ENCODE results near the gene GSK3A.

GSK3A gene

GRCh38 chr19:42281146-42281826 is 38.9 kb upstream of the GSK3A start (continued):
- TF ChIP-seq ZNF16 (tag by site-specific recombination; IDR thresholded peaks at IDR 0.05; ENCODE audit: low read depth) (no peak), ZNF202 (tag by site-specific recombination; IDR thresholded peaks at IDR 0.05; ENCODE audit: borderline replicate concordance) (no peak), PRDM1 (tag by site-specific recombination; IDR thresholded peaks at IDR 0.05) (no peak), TCF7L2 (IDR thresholded peaks at IDR 0.05; ENCODE audit: borderline replicate concordance, low read depth, low read length) (no peak), ZNF24 (tag by site-specific recombination; IDR thresholded peaks at IDR 0.05) (no peak), ZNF366 (tag by site-specific recombination; conservative IDR thresholded peaks at IDR 0.05) (peak; percentile 69), ZNF768 (tag by site-specific recombination; IDR thresholded peaks at IDR 0.05) (no peak), ZNF510 (tag by site-specific recombination; IDR thresholded peaks at IDR 0.05; ENCODE audit: insufficient replicate concordance) (no peak), ZNF561 (tag by site-specific recombination; IDR thresholded peaks at IDR 0.05; ENCODE audit: borderline replicate concordance) (no peak), BCL11A (tag by site-specific recombination; IDR thresholded peaks at IDR 0.05; ENCODE audit: low read depth) (no peak), ZNF404 (tag by site-specific recombination; IDR thresholded peaks at IDR 0.05) (no peak), ZNF394 (tag by site-specific recombination; IDR thresholded peaks at IDR 0.05; ENCODE audit: borderline replicate concordance) (0 out of 2 replicates have a peak, but pooled peaks have one; percentile 13), MZF1 (tag by site-specific recombination; IDR thresholded peaks at IDR 0.05; ENCODE audit: borderline replicate concordance) (no peak), ZNF791 (tag by site-specific recombination; IDR thresholded peaks at IDR 0.05) (no peak), ZBTB48 (tag by site-specific recombination; IDR thresholded peaks at IDR 0.05) (peak; percentile 99), GLIS1 (tag by site-specific recombination; IDR thresholded peaks at IDR 0.05) (peak; percentile 94), ZNF549 (tag by site-specific recombination; IDR thresholded peaks at IDR 0.05) (no peak), ZNF214 (tag by site-specific recombination; IDR thresholded peaks at IDR 0.05; ENCODE audit: borderline replicate concordance) (no peak), ZNF555 (tag by site-specific recombination; conservative IDR thresholded peaks at IDR 0.05) (no peak), ZBTB8A (tag by site-specific recombination; IDR thresholded peaks at IDR 0.05) (peak; percentile 76), ZNF843 (tag by site-specific recombination; IDR thresholded peaks at IDR 0.05) (no peak), ZBTB20 (tag by site-specific recombination; IDR thresholded peaks at IDR 0.05) (peak; percentile 89; the same call in 1 of the 2 replicates)
- TF ChIP-seq, protein P1, sequence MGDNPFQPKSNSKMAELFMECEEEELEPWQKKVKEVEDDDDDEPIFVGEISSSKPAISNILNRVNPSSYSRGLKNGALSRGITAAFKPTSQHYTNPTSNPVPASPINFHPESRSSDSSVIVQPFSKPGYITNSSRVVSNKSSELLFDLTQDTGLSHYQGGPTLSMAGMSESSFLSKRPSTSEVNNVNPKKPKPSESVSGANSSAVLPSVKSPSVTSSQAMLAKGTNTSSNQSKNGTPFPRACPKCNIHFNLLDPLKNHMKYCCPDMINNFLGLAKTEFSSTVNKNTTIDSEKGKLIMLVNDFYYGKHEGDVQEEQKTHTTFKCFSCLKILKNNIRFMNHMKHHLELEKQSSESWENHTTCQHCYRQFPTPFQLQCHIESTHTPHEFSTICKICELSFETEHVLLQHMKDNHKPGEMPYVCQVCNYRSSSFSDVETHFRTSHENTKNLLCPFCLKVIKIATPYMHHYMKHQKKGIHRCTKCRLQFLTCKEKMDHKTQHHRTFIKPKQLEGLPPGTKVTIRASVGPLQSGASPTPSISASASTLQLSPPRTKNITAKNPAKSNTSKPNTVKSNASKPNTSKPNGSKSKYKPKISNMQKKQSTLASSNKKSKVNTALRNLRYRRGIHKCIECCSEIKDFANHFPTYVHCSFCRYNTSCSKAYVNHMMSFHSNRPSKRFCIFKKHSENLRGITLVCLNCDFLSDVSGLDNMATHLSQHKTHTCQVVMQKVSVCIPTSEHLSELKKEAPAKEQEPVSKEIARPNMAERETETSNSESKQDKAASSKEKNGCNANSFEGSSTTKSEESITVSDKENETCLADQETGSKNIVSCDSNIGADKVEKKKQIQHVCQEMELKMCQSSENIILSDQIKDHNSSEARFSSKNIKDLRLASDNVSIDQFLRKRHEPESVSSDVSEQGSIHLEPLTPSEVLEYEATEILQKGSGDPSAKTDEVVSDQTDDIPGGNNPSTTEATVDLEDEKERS (tag by site-specific recombination; IDR thresholded peaks at IDR 0.05) = no peak
- TF ChIP-seq, protein P2, sequence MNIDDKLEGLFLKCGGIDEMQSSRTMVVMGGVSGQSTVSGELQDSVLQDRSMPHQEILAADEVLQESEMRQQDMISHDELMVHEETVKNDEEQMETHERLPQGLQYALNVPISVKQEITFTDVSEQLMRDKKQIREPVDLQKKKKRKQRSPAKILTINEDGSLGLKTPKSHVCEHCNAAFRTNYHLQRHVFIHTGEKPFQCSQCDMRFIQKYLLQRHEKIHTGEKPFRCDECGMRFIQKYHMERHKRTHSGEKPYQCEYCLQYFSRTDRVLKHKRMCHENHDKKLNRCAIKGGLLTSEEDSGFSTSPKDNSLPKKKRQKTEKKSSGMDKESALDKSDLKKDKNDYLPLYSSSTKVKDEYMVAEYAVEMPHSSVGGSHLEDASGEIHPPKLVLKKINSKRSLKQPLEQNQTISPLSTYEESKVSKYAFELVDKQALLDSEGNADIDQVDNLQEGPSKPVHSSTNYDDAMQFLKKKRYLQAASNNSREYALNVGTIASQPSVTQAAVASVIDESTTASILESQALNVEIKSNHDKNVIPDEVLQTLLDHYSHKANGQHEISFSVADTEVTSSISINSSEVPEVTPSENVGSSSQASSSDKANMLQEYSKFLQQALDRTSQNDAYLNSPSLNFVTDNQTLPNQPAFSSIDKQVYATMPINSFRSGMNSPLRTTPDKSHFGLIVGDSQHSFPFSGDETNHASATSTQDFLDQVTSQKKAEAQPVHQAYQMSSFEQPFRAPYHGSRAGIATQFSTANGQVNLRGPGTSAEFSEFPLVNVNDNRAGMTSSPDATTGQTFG (tag by site-specific recombination; IDR thresholded peaks at IDR 0.05; ENCODE audit: borderline replicate concordance) = no peak
- TF ChIP-seq, protein P3, sequence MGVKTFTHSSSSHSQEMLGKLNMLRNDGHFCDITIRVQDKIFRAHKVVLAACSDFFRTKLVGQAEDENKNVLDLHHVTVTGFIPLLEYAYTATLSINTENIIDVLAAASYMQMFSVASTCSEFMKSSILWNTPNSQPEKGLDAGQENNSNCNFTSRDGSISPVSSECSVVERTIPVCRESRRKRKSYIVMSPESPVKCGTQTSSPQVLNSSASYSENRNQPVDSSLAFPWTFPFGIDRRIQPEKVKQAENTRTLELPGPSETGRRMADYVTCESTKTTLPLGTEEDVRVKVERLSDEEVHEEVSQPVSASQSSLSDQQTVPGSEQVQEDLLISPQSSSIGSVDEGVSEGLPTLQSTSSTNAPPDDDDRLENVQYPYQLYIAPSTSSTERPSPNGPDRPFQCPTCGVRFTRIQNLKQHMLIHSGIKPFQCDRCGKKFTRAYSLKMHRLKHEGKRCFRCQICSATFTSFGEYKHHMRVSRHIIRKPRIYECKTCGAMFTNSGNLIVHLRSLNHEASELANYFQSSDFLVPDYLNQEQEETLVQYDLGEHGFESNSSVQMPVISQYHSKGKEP (tag by site-specific recombination; IDR thresholded peaks at IDR 0.05) = no peak
- TF ChIP-seq, protein P4, sequence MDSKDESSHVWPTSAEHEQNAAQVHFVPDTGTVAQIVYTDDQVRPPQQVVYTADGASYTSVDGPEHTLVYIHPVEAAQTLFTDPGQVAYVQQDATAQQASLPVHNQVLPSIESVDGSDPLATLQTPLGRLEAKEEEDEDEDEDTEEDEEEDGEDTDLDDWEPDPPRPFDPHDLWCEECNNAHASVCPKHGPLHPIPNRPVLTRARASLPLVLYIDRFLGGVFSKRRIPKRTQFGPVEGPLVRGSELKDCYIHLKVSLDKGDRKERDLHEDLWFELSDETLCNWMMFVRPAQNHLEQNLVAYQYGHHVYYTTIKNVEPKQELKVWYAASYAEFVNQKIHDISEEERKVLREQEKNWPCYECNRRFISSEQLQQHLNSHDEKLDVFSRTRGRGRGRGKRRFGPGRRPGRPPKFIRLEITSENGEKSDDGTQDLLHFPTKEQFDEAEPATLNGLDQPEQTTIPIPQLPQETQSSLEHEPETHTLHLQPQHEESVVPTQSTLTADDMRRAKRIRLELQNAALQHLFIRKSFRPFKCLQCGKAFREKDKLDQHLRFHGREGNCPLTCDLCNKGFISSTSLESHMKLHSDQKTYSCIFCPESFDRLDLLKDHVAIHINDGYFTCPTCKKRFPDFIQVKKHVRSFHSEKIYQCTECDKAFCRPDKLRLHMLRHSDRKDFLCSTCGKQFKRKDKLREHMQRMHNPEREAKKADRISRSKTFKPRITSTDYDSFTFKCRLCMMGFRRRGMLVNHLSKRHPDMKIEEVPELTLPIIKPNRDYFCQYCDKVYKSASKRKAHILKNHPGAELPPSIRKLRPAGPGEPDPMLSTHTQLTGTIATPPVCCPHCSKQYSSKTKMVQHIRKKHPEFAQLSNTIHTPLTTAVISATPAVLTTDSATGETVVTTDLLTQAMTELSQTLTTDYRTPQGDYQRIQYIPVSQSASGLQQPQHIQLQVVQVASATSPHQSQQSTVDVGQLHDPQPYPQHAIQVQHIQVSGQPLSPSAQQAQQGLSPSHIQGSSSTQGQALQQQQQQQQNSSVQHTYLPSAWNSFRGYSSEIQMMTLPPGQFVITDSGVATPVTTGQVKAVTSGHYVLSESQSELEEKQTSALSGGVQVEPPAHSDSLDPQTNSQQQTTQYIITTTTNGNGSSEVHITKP (tag by site-specific recombination; IDR thresholded peaks at IDR 0.05) = peak; percentile 99
- TF ChIP-seq, protein P5, sequence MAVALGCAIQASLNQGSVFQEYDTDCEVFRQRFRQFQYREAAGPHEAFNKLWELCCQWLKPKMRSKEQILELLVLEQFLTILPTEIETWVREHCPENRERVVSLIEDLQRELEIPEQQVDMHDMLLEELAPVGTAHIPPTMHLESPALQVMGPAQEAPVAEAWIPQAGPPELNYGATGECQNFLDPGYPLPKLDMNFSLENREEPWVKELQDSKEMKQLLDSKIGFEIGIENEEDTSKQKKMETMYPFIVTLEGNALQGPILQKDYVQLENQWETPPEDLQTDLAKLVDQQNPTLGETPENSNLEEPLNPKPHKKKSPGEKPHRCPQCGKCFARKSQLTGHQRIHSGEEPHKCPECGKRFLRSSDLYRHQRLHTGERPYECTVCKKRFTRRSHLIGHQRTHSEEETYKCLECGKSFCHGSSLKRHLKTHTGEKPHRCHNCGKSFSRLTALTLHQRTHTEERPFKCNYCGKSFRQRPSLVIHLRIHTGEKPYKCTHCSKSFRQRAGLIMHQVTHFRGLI (tag by site-specific recombination; IDR thresholded peaks at IDR 0.05) = 0 out of 2 replicates have a peak, but pooled peaks have one; percentile 22
